ENCODE results near the gene NEK3.
"Not testable (repeated sequence)": the region's sequence is repeated elsewhere in the genome, so short reads cannot be mapped to it uniquely, and the experiment has no call there.

NEK3 gene

DNA sequence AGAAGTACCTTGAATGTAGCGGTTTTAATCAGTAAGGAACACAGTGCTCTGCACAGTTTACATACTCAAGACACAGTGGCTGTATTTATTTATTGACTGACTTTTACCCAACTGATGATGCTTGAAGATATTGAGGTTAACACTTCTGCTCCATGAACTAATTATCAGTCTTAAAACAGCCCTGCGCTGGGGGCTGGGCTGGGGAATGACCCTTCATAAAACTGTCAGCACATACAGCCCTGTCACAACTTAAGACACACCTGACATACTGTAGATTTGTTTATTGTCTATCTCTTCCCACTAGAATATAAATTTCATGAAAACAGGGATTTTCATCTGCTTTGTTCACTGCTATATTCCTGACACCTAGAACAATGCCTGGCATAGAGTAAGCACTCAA is 41.3 kb downstream of the NEK3 start:
- no peak for DNase-seq

DNA sequence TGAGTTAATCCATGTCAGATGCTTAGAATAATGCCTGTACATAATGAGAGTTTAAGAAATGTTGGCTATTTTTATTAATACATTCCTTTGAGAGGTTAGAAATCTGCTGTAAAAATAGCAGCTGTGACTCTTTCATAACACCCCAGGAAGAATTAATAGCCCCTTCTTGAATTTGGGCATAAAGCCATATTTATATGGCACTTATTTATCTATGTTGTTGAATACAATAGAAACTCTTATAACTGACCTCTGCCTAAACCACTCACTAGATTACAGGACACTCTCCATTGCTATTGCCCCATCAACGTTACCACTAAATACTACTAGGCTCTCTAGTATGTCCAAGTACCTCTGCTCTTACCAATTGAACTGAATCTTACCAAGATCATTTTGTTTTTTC is 46.8 kb downstream of the NEK3 start:
- DNase-seq: no peak

DNA sequence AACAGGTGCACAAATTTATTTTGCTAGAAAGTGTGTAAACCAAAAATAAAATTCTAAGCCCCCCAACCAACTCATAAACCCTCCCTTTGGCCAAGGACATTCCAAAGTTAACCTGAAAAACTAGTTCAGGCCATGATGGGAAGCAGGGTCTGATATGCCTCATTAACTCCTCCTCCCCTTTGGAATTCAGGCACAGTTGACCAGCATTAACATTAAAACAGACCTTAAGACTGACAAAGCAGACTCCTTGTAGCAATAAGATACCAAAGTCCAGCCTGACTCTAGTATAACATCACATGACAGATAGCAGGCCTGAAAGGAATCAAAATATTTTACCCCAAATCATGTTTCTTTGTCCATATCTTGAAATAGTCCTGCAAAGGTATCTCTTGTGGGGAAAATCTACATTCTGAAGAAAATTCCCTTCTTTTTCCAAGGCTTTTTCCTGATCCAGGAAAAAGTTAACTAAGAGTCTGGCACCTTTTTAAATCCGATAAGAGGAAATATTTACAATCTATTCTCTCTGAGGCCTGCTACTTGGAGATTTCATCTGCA is 50.2 kb downstream of the NEK3 start:
- no peak for DNase-seq

- DNase-seq: no peak
Measured at GRCh38 chr13:52105841-52106240, 53.6 kb downstream of the NEK3 start.

GRCh38 chr13:52104624-52105023 is 54.8 kb downstream of the NEK3 start:
- no peak for DNase-seq

GRCh38 chr13:52103386-52103785 is 56.0 kb downstream of the NEK3 start:
- DNase-seq: no peak

- DNase-seq: not testable (repeated sequence)
Measured at GRCh38 chr13:52102423-52102822, 57.0 kb downstream of the NEK3 start.

- DNase-seq: no peak
Measured at GRCh38 chr13:52097197-52097596, 62.2 kb downstream of the NEK3 start.

GRCh38 chr13:52096748-52097147 is 62.6 kb downstream of the NEK3 start:
- DNase-seq: no peak

GRCh38 chr13:52096062-52096461 is 63.3 kb downstream of the NEK3 start:
- no peak for DNase-seq

DNA sequence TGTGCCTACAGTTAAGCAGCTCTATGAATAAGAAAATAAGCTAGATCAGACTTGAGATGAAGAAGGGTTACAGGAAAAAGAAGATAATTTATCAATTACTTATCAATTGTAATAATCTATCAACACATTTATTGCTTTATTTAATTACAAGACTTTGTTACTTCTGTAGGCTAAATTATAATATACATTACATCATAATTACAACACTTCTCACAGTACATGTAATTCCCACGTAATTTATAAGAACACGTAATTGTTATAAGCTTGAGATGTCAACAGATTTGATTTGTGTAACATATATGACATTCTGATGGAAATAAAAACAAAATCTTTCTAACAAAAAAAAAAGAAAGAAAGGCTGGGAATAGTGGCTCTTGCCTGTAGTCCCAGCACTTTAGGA is 67.3 kb downstream of the NEK3 start:
- no peak for DNase-seq

DNA sequence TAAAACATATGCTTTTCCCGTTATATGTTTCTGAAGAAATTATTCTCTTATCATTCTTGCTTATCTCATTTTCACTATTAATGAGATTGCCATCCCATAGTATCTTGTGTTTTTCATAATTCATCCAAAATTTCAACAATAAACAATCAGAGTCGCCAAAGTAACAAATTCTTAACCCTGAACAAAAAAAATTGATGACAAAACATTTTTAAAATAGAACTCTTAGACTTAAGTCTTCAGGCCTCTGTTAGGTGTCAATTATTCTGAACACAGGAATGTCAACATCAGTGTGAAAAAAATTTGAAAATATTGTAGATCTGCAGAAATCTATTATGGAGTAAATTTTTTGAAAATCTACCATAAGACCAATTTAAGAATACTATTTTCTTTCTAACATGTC is 67.9 kb downstream of the NEK3 start:
- no peak for DNase-seq

DNA sequence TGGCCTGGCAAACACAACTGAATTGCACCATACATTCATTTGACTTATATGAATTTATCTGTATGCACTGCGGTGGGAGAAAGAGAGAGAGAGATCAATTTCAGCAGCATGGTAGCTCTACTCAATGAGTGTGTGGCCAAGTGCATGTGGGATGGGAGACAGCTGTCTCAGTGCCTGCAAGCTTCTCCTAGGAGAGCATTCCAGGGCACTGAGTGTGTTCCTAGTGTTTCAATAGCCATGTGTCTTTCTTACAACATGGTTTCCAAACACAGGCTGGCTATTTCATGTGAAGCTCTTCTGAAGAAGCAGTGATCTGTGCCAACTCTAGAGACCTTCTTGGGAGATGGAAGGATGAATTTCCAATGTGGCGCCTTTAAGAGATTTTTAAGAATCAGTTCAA is 74.0 kb downstream of the NEK3 start:
- no peak for DNase-seq

GRCh38 chr13:52084981-52085380 is 74.4 kb downstream of the NEK3 start:
- not testable (repeated sequence) for DNase-seq

Measured in C1 segment of cervical spinal cord (tissue), 14 donors.